ENCODE measurements around the gene KIZ.
"Not testable (repeated sequence)": the region's sequence is repeated elsewhere in the genome, so short reads cannot be mapped to it uniquely, and the experiment has no call there.

KIZ gene

GRCh38 chr20:21229163-21229562 lies 103.3 kb downstream of the KIZ start:
- DNase-seq (ENCODE audit: low read depth in 2 of 2): no peak

DNA sequence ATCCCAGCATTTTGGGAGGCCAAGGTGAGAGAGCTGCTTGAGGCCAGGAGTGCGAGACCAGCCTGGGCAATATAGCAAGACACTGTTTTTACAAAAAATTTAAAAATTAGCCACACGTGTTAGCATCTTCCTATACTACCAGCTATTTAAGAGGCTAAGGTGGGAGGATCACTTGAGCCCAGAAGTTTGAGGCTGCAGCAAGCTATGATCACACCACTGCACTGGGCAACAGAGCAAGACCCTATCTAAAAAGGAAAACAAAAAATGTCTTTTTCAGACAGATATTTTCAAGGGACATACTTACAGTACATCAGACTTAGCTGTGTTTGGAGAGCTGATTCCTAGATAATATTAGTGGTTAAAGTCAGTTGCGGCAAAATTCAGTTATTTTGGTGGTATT lies 104.3 kb downstream of the KIZ start:
- DNase-seq (ENCODE audit: low read depth in 2 of 2): no peak

GRCh38 chr20:21230686-21231085 lies 104.8 kb downstream of the KIZ start:
- DNase-seq (ENCODE audit: low read depth in 2 of 2): no peak

DNA sequence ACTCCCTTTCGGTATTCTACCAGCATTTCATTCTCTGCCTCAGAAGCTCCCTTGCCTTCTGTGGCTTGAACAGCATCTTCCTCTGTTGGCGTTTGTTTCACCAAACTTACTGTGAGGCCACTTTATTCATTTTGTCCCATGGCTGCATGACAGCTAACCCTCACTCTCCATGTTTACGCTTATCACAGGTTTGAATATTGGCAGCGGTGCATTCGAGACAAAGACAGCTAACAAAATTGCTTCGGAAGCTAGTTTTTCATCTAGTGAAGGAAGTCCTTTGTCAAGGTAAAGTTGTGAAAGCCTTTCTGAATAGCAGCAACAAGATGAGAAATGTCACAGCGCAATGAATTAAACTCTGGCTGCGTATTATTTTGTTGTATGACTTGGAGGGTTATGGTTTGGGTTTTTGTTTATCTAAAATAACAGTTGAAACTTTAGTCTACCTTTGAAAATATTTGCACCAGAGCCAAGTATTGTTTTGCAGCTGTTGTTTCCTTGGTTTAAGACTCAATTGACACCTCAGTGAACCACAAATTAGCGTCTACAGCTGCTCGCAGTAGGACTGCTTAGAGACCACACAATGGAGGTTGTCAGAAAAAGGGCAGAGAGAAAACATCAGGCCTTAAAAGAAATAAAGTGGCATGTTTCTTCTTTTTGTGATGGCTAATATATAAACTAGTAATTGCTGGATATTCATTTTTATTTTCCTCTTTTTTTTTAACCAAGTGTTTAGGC lies 106.8 kb downstream of the KIZ start:
- DNase-seq (ENCODE audit: low read depth in 2 of 2): no peak

DNA sequence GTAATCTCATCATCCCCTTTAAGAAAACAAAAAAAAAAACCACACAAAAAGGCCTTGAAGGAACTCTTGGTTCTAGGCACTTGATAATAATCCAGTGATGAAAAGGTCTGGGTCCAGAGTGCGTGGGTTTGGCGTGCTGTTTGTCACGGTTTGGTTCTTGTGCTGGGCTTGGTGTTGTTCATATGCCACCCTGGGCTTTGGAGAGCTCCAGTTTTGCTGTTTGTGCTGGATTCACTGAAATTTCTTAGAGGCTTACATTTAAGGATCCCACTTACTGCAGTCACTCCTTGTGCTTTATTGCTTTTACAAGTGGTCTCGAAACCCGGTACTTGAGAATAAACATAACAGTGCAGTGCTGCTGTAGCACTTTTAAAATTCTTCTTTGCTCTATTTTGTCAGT lies 108.4 kb downstream of the KIZ start:
- no peak for DNase-seq (ENCODE audit: low read depth in 2 of 2)

- no peak for DNase-seq (ENCODE audit: low read depth in 2 of 2)
Observed at GRCh38 chr20:21234806-21235483, 109.1 kb downstream of the KIZ start.

DNA sequence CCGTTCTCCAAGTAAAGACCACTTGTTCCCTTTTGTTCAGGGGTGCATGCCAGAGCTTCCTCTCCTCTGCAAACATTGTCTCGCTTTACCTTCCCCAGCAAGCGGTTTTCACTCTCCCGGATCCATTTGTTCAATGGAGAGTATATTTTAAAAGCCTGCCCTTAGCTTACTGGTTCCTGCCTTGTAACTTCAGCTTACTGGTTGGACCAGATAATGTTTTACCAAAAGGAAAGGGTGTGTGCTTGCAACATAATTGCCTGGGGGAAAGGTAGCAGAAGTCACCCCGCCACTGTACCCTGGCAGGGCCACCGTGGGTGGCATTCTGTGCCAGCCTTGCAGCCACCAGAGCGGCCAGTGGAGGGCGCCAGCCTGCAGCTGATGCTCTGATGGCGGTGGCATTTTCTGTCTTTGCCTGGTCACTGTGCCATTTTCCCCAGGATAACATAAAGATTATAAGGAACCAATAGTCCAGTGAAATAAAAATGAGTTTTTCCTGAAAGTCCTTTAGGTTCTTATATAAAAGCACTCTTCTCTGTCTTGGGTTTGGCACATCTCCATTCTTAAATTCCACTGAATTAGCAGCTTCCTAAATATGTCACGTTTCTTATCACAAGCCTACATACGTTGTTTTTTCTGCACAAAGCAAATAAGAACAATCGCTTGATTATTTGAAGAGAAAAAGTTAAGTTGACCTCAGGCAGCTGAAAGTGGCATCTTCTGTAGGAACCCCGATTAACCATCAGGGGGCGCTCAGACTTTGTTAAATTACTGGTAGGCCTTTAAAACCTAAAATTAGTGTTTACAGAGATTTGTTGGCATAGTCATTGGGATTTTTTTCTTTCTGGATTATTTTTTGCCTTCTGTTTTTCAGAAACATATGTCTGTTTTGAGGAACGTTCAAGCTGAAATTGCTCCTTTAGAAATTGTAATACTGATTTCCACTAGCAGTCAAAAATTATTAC lies 109.9 kb downstream of the KIZ start:
- DNase-seq (ENCODE audit: low read depth in 2 of 2): peak; percentile 45 to 52

GRCh38 chr20:21237956-21238799 lies 112.3 kb downstream of the KIZ start:
- no peak for DNase-seq (ENCODE audit: low read depth in 2 of 2)

- DNase-seq (ENCODE audit: low read depth in 2 of 2): no peak
Observed at GRCh38 chr20:21238818-21239536, 113.1 kb downstream of the KIZ start.

DNA sequence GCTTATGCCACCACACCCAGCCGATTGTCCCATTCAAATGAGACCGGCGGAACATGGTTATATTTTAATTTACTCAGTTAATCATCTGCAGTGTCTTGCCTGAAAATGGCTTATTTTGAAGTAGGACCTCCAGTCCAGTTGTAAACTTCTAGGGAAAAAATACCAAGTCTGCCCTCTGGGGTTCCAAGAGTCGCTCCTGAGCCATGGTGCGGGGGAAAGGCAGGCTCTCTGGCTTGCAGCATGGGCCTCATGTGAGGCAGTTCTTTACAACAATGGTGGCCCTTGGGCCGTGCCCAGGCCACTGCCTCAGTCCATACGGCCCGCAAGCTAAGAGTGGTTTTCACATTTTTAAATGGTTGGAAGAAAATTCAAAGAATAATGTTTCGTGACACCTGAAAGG lies 114.5 kb downstream of the KIZ start:
- DNase-seq (ENCODE audit: low read depth in 2 of 2): no peak

GRCh38 chr20:21241406-21241805 lies 115.5 kb downstream of the KIZ start:
- DNase-seq (ENCODE audit: low read depth in 2 of 2): no peak

- no peak for DNase-seq (ENCODE audit: low read depth in 2 of 2)
Observed at GRCh38 chr20:21243811-21244210, 117.9 kb downstream of the KIZ start.

- no peak for DNase-seq (ENCODE audit: low read depth in 2 of 2)
Observed at GRCh38 chr20:21244808-21245207, 118.9 kb downstream of the KIZ start.

DNA sequence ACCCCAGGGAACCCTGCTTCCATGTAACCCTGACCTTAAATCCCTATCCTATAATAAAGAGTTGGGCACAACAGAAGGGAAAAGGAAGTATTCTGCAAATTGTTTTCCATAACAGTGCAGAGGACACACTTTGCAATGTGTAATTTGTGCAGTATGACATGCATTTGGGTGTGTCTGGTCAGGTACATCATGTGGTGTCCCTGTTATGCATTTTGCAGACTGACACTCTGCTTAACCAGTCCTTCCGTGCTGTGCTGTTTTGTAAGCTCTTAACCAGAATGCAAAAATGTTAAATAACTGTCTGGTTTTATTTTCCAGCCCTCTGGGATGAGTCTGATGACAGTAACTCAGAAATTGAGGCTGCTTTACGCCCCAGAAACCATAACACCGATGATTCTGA lies 120.3 kb downstream of the KIZ start:
- DNase-seq (ENCODE audit: low read depth in 2 of 2): no peak

DNA sequence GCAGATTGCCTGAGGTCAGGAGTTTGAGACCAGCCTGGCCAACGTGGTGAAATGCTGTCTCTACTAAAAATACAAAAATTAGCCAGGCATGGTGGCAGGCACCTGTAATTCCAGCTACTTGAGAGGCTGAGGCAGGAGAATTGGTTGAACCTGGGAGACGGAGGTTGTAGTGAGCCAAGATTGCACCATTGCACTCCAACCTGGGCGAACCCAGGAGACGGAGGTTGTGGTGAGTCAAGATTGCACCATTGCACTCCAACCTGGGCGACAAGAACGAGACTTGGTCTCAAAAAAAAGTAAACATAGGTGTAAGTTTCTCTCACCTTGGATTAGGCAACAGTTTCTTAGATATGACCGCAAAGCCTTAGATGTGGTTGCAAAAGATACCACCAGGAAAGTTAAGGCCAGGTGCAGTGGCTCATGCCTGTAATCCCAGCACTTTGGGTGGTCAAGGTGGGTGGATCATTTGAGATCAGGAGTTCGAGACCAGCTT lies 121.8 kb downstream of the KIZ start:
- DNase-seq (ENCODE audit: low read depth in 2 of 2): not testable (repeated sequence)

- DNase-seq (ENCODE audit: low read depth in 2 of 2): peak; percentile 37 to 38
Observed at GRCh38 chr20:21251278-21251677, 125.4 kb downstream of the KIZ start.

GRCh38 chr20:21257192-21257591 lies 131.3 kb downstream of the KIZ start:
- no peak for DNase-seq (ENCODE audit: low read depth in 2 of 2)

GRCh38 chr20:21258411-21258810 lies 132.5 kb downstream of the KIZ start:
- no peak for DNase-seq (ENCODE audit: low read depth in 2 of 2)

DNA sequence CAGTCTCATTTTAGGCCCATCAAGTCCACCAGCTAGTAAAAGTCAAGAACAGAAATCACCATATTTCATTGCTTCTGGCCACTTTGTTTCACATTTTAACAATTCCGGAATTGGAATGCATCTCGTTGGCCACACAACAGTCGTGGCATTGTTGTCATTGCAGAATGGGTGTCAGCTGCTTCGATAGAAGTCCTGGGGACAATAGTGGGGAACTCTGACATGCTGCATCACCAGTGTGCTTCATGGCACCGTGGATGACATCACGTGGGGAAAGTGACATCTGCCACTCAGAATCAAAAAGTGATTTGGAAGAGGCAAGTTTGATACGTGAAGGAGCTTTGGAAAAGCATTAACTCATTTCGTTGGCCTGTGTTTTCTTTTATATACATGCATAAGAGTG lies 133.5 kb downstream of the KIZ start:
- no peak for DNase-seq (ENCODE audit: low read depth in 2 of 2)

DNA sequence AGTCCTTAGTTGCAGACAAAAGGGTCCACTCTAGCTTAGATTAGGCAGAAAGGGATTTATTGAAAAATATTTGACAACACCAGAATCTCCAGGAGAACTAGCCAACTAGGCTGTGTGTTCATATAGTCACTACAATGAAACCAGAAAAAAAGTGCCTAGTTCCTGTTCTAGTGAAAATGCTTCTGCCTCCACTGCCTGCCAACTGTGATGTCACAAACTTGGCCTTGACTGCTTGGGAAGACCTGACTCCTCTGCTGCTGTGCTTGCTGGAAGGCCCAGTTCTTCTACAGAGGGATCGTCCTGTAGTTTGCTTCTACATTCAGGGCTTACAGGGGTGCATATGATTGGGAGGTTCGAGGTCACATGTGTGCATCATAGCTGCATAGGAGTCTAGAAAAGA lies 136.9 kb downstream of the KIZ start:
- DNase-seq (ENCODE audit: low read depth in 2 of 2): no peak

All from stimulated activated CD4-positive, alpha-beta T cell treated with anti-CD3 and anti-CD28 coated beads, Interleukin-15, amount 100 ng/mL, for 48 hours (primary cell).